ENCODE measurements around the gene KIF21B.

The KIF21B gene

DNA sequence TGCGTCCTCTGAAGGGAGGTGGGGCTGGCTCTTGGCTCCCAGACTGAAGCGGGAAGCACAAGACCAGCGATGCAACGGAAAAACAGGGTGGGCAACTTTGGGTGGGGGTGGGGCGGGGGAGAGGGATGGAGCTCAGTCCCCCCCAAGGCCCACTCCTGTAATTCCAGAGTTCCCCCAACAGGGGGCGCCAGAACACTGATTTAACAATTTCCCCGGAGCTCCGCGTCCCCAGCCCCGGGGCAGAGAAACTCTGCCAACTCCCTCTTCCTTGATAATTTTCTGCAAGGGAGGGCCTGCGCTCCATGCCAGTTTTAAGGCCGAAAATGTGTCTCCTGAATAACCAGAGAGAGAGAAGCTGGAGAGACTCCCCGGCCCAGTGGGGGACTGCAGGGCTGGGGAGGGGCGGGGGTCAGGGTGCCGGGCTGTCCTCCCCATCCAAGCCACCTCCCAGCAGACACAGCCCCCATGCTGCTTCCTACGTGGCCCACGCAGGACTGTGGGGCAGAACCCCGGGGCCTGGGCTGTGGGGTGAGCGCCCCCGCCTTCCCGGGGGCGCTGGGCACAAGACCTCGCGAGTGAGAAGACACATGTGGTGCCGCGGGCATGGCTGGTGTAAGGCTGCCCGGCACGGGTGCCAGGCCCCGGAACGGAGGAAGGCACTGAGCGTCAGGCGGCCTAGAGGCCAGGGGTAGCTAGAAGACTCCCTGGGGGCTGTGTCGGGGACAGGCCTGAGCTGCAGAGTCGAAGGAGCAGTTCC lies 51.4 kb downstream of the KIF21B start:
- no peak for TF ChIP-seq YY1 (IDR thresholded peaks at IDR 0.05; ENCODE audit: low read depth)
- peak; percentile 79 for TF ChIP-seq ZBTB7A (IDR thresholded peaks at IDR 0.05; ENCODE audit: low read depth)
- no peak for TF ChIP-seq TEAD4 (IDR thresholded peaks at IDR 0.05)
- 0 out of 2 replicates have a peak, but pooled peaks have one; percentile 11 for TF ChIP-seq NFIC (IDR thresholded peaks at IDR 0.05)
- peak; percentile 80 for TF ChIP-seq RAD21 (IDR thresholded peaks at IDR 0.05; ENCODE audit: low read depth)
- TF ChIP-seq, protein P1, sequence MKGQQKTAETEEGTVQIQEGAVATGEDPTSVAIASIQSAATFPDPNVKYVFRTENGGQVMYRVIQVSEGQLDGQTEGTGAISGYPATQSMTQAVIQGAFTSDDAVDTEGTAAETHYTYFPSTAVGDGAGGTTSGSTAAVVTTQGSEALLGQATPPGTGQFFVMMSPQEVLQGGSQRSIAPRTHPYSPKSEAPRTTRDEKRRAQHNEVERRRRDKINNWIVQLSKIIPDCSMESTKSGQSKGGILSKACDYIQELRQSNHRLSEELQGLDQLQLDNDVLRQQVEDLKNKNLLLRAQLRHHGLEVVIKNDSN (IDR thresholded peaks at IDR 0.05), result no peak

DNA sequence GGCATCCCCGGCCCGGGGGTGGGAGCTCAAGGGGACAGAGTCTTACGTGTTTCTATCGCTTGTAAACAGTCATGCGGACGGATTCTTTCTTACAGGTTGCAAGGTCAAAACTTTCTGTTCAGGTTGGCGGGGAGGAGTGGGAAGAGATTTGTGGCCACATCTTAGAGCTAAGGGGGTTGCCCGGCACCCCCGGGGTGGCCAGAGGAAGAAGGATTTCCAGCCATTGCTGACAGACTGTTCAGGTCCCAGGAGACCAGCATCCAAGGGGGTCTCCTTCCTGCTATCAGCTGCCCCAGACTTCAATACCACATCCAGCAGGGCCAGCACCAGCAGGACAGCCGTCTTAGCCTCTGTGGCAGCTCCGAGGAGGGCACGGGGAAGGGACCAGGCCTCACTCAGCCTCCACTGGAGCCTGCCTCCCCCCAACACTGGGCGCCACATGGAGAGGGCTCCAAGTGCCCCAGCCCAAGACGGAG lies 52.0 kb downstream of the KIF21B start:
- TF ChIP-seq CREB1 (IDR thresholded peaks at IDR 0.05; ENCODE audit: low read depth) (no peak), TEAD4 (IDR thresholded peaks at IDR 0.05) (no peak), RAD21 (IDR thresholded peaks at IDR 0.05; ENCODE audit: low read depth) (no peak)

DNA sequence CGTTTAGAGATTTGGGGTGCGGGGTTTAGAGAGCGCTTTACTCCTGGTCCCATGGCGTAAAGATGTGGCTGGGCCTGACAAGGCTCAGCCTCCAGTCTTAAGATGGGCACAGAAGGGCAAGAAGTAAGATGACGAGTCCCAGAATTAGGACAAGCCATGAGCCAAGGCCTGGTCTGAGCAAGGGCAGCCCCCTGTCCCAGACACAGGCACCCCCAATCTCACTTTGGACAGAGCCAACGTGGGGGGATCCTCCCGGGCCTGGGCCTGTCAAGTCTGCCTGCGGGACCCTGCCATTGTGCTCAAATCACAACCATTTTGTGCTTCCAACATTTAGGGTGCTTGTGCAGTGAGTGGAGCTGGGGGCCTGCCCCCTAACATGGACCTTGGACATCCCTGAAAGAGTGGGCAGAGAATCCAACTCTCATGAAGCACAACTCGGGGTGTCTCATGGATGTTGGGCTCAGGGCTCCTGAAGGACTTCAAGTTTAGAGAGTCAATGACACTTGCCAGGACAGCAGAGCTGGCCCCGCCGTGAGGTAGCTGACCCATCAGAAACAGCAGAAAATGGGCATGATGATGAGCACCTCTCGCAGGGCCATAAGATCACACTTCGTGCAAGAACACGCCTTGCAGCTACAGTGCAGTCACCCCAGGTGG lies 52.6 kb downstream of the KIF21B start:
- TF ChIP-seq CEBPB (IDR thresholded peaks at IDR 0.05) (no peak), FOXM1 (IDR thresholded peaks at IDR 0.05; ENCODE audit: borderline replicate concordance, low read depth) (no peak), EP300 (IDR thresholded peaks at IDR 0.05; ENCODE audit: borderline replicate concordance) (no peak), CREB1 (IDR thresholded peaks at IDR 0.05; ENCODE audit: low read depth) (no peak), TCF12 (IDR thresholded peaks at IDR 0.05; ENCODE audit: low read depth) (no peak), TEAD4 (IDR thresholded peaks at IDR 0.05) (no peak), ZBTB7A (IDR thresholded peaks at IDR 0.05; ENCODE audit: low read depth) (no peak), YY1 (IDR thresholded peaks at IDR 0.05; ENCODE audit: low read depth) (no peak), EGR1 (IDR thresholded peaks at IDR 0.05) (no peak), RAD21 (IDR thresholded peaks at IDR 0.05; ENCODE audit: low read depth) (no peak)
- TF ChIP-seq, protein P1 (IDR thresholded peaks at IDR 0.05), result no peak
- TF ChIP-seq, protein P2, sequence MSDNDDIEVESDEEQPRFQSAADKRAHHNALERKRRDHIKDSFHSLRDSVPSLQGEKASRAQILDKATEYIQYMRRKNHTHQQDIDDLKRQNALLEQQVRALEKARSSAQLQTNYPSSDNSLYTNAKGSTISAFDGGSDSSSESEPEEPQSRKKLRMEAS (IDR thresholded peaks at IDR 0.05), result no peak
- TF ChIP-seq, protein P3, sequence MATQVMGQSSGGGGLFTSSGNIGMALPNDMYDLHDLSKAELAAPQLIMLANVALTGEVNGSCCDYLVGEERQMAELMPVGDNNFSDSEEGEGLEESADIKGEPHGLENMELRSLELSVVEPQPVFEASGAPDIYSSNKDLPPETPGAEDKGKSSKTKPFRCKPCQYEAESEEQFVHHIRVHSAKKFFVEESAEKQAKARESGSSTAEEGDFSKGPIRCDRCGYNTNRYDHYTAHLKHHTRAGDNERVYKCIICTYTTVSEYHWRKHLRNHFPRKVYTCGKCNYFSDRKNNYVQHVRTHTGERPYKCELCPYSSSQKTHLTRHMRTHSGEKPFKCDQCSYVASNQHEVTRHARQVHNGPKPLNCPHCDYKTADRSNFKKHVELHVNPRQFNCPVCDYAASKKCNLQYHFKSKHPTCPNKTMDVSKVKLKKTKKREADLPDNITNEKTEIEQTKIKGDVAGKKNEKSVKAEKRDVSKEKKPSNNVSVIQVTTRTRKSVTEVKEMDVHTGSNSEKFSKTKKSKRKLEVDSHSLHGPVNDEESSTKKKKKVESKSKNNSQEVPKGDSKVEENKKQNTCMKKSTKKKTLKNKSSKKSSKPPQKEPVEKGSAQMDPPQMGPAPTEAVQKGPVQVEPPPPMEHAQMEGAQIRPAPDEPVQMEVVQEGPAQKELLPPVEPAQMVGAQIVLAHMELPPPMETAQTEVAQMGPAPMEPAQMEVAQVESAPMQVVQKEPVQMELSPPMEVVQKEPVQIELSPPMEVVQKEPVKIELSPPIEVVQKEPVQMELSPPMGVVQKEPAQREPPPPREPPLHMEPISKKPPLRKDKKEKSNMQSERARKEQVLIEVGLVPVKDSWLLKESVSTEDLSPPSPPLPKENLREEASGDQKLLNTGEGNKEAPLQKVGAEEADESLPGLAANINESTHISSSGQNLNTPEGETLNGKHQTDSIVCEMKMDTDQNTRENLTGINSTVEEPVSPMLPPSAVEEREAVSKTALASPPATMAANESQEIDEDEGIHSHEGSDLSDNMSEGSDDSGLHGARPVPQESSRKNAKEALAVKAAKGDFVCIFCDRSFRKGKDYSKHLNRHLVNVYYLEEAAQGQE (IDR thresholded peaks at IDR 0.05; ENCODE audit: low read depth), result no peak

DNA sequence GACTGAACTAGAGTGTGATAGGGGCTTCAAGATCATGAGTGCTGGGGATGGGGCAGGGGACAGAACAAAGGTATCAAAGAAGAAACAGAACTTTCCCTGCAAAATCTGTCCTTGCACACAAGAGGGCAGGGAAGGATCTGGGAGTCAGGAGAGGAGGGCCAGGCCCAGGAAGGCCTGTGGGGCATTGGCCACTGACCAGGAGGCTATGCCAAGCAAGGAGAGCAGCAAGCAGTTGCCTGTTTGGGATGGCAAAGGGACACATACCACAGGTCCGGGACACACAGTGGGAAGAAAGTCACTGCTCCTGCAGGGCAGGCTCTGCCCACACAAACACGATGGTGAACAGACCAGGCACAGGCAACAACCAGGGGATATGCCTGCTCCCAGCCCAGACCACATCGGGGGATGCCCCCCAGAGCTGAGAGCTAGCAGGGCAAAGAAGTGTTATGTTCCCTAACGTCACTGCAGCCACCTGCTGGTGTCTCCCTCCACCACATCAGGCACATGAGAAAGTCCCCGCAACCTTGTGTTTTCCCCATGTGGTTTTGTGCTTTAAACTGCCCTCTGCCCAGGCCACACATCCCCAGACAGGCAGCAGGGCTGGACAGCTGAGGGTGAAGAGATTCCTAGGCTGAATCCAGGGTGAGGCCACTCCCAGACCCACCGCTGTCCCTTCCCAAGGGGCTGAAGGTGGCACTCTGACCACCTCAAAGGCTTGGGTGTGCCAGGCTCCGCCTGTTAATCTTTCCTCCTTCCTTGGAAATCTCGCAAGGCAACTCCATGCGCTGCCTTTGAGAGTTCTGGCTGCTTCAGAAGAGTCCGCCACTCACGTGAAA lies 53.6 kb downstream of the KIF21B start:
- TF ChIP-seq CEBPB (IDR thresholded peaks at IDR 0.05), result no peak
- TF ChIP-seq CREB1 (IDR thresholded peaks at IDR 0.05; ENCODE audit: low read depth), result no peak
- no peak for TF ChIP-seq FOXM1 (IDR thresholded peaks at IDR 0.05; ENCODE audit: borderline replicate concordance, low read depth)
- TF ChIP-seq YY1 (IDR thresholded peaks at IDR 0.05; ENCODE audit: low read depth), result no peak
- TF ChIP-seq, protein P3 (IDR thresholded peaks at IDR 0.05; ENCODE audit: low read depth), result no peak
- TF ChIP-seq, protein P2 (IDR thresholded peaks at IDR 0.05), result no peak
- TF ChIP-seq RAD21 (IDR thresholded peaks at IDR 0.05; ENCODE audit: low read depth), result no peak
- no peak for TF ChIP-seq TAF1 (IDR thresholded peaks at IDR 0.05; ENCODE audit: low read depth)
